ENCODE results near the gene TERT. TPM values are rescaled to one million over a fixed set of nuclear protein-coding genes. Genes with fewer than 3 reads are reported as not detected.
A peak's percentile ranks its signal among the peaks of the same experiment; 100 is the strongest.

Gene TERT
- total and polyA plus RNA-seq, 2 experiments from 2014 or later: not detected

DNA sequence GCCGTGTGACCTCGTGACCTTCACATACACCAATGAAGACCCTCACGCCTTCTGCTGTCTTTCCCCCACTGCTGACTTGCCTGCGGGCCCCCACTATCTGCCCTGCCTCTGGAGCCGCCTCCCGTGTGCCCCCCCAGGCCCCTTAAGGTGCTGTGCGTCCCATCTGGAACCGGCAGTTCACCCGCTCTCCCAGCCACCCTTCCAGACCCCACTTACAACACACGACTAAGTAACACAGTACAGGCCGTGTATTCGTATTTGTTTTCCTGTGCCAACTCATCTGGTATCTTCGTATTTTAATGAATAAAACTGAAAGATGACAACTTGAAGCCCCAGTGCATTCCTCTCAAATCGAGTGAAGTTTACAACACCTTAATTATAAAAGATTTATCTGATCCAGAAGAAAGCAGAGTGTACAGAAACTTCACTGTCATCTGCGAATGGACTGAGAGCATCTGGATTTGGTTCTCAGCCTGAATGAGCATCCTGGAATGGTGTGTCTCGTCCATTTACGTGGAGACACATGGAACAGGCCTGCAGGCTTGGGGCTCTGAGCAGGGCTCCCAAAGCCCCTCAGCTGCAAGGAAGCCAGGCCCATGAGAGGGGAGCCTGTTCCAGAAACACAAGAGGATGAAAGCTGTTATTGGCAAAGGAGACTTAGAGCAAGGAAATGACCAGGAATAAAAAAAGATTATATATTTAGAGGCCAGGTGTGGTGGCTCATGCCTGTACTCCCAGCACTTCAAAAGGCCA lies 21.9 kb upstream of the TERT start:
- H3K27me3 ChIP-seq (replicated peaks; ENCODE audit: insufficient read depth): no peaks in the 10 kb centered on the region
- DNase-seq: no peak
- H3K4me2 ChIP-seq (ENCODE audit: unreplicated experiment): no peak overlapping the region
- H3K9ac ChIP-seq: no peak overlapping the region
- no peaks in the 10 kb centered on the region for H3K4me1 ChIP-seq (ENCODE audit: insufficient read depth)
- TF ChIP-seq EZH2 (IDR thresholded peaks at IDR 0.05; ENCODE audit: insufficient read depth, poor library complexity, severe bottlenecking) (no peak), EZH2phosphoT487 (IDR thresholded peaks at IDR 0.05; ENCODE audit: insufficient read depth, low read depth) (no peak)
- H2AFZ ChIP-seq: no peak overlapping the region
- no peaks in the 10 kb centered on the region for H4K20me1 ChIP-seq (ENCODE audit: insufficient read depth)
- no peaks in the 10 kb centered on the region for H3K79me2 ChIP-seq (ENCODE audit: insufficient read depth)
- in situ Hi-C loops (cut with MboI): no loop called here
- H3F3A ChIP-seq (ENCODE audit: insufficient read depth): peaks cover 10% of the 10 kb centered on the region; the same call in 1 of the 2 replicates
- no peaks in the 10 kb centered on the region for H3K9me2 ChIP-seq (ENCODE audit: insufficient read depth)
- H3K9me3 ChIP-seq (ENCODE audit: low read depth): no peaks in the 10 kb centered on the region
- H3K27ac ChIP-seq: no peak overlapping the region
- H3K36me3 ChIP-seq (ENCODE audit: low read depth): peaks cover 3% of the 10 kb centered on the region
- WGBS, 2 experiments (ENCODE audit: low coverage in 1 of 2, low lambda C conversion rate in 2 of 2, missing lambda C conversion rate in 2 of 2): 43 to 50% methylated on average over 16 to 17 of the region's 17 CpGs
- H3K4me3 ChIP-seq: no peak overlapping the region

DNA sequence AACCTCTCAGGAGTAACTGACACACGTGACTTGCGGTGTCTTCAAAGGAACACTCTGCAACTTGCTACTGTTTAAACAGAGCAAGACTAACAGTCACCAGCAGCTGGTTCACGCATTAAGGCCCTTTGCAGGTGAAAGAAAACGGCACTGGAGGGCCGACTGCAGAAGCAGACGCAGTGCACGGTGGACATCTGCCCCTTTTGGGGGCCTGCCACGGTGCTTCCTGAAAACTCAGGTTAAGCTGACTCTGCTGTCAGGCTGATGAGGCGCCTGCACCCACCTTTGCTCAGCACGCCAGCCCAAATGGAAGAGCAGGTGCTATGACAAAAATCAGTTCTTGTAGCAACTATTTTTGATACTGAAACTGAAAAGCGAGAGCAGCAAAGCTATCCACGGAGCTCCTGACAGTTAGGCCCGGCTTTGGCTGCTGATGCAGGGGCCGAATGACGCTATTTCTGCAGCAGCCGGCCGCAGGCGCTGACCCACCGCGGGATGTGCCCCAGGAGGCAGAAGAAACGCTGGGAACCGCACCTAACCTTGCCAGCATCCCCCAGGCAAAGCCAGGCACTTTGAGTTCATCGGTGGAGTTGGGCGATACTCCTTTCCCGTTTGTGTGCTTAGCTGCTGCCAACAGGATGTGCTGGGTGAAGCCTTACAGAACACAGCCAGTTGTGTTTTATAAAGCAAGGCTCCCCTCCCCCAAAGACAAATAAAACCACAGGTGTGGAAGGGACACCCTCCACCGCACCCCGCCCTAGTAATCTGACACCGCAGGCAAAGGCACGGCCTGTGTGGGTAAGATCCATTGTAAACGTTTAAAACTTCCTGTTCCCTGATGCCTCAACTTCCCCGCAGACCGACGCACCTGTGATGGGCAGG lies 21.1 kb upstream of the TERT start:
- peak; percentile 24 for DNase-seq
- WGBS, 2 experiments (ENCODE audit: low coverage in 1 of 2, low lambda C conversion rate in 2 of 2, missing lambda C conversion rate in 2 of 2): 48% methylated on average over 31 to 33 of the region's 33 CpGs
- H2AFZ ChIP-seq: no peak overlapping the region
- peaks cover 10% of the 10 kb centered on the region; the same call in 1 of the 2 replicates for H3F3A ChIP-seq (ENCODE audit: insufficient read depth)
- no peaks in the 10 kb centered on the region for H3K27me3 ChIP-seq (replicated peaks; ENCODE audit: insufficient read depth)
- no peaks in the 10 kb centered on the region for H3K79me2 ChIP-seq (ENCODE audit: insufficient read depth)
- H3K4me2 ChIP-seq (ENCODE audit: unreplicated experiment): no peak overlapping the region
- TF ChIP-seq EZH2phosphoT487 (IDR thresholded peaks at IDR 0.05; ENCODE audit: insufficient read depth, low read depth): no peak
- no peak for TF ChIP-seq EZH2 (IDR thresholded peaks at IDR 0.05; ENCODE audit: insufficient read depth, poor library complexity, severe bottlenecking)
- no peak overlapping the region for H3K27ac ChIP-seq
- no peak overlapping the region for H3K9ac ChIP-seq
- H3K36me3 ChIP-seq (ENCODE audit: low read depth): peaks cover 3% of the 10 kb centered on the region
- no peak overlapping the region for H3K4me3 ChIP-seq
- H3K4me1 ChIP-seq (ENCODE audit: insufficient read depth): no peaks in the 10 kb centered on the region
- H3K9me2 ChIP-seq (ENCODE audit: insufficient read depth): no peaks in the 10 kb centered on the region
- in situ Hi-C loops (cut with MboI): no loop called here
- no peaks in the 10 kb centered on the region for H4K20me1 ChIP-seq (ENCODE audit: insufficient read depth)
- no peaks in the 10 kb centered on the region for H3K9me3 ChIP-seq (ENCODE audit: low read depth)

DNA sequence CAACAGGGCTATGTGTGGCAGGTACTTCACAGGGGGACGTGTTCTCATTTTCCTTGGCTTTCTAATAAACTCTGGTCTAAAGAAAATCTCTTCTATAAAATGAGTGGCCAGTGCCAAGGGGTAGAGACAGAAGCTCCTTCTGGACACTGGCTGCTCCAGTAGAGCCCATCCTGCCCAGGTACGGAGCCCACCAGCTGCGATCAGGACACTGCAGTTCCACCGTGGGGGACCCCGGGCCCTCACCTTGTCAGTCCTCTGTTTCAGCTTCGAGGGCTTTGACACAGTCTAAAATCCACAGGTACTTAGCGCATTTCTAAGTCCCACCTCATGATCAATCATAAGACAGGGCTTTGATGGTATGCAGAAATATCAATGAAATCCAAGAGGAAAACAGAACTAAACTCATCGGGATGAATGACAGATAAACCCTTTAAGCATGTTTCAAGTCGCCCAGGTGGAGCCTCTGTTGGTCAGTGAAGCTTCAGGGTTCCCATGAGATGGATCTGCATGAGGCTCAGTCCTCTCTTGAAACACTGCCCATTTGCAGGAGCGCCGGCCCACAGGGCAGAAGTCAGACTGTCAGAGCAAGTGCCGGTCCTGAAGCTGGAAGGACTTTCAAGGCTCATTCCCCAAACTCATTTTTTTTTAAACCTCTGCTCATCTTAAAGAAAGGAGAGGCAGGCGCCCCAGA lies 20.3 kb upstream of the TERT start:
- Histone ChIP-seq H3K27ac (no peak overlapping the region), H3K9me3 (ENCODE audit: low read depth) (no peaks in the 10 kb centered on the region), H3K4me2 (ENCODE audit: unreplicated experiment) (no peak overlapping the region), H3K79me2 (ENCODE audit: insufficient read depth) (no peaks in the 10 kb centered on the region), H3K4me3 (no peak overlapping the region), H3K4me1 (ENCODE audit: insufficient read depth) (no peaks in the 10 kb centered on the region), H3K27me3 (replicated peaks; ENCODE audit: insufficient read depth) (0 out of 2 replicates have a peak, but pooled peaks cover 5% of the 10 kb centered on the region), H4K20me1 (ENCODE audit: insufficient read depth) (no peaks in the 10 kb centered on the region), H3F3A (ENCODE audit: insufficient read depth) (peaks cover 10% of the 10 kb centered on the region; the same call in 1 of the 2 replicates), H3K9me2 (ENCODE audit: insufficient read depth) (no peaks in the 10 kb centered on the region), H3K36me3 (ENCODE audit: low read depth) (peaks cover 2% of the 10 kb centered on the region), H3K9ac (no peak overlapping the region), H2AFZ (no peak overlapping the region)
- TF ChIP-seq EZH2phosphoT487 (IDR thresholded peaks at IDR 0.05; ENCODE audit: insufficient read depth, low read depth): no peak
- TF ChIP-seq EZH2 (IDR thresholded peaks at IDR 0.05; ENCODE audit: insufficient read depth, poor library complexity, severe bottlenecking): no peak
- WGBS, 2 experiments (ENCODE audit: low coverage in 1 of 2, low lambda C conversion rate in 2 of 2, missing lambda C conversion rate in 2 of 2): 78 to 83% methylated on average over 13 of the region's 13 CpGs
- in situ Hi-C loops (cut with MboI): no loop called here
- DNase-seq: no peak

DNA sequence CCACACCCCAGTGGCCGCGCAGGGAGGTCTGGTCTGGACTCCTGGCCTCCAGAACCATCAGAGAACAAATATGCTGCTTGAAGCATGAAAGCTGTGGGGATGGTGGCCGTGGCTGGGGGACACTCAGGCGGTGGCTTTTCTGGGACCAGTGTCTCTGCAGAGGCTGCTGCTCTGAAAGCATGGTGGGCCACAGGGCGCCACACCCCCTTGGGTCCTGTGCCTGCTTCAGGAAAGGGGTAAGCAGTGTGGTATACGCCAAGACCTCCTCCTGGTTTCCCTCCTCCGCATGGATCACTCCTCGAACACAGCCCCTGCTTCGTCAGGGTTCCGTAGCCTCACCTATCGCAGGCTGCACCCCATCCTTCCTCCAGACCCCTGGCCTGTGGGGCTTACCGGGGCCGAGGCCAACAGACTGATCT lies 19.7 kb upstream of the TERT start:
- Histone ChIP-seq H3K36me3 (ENCODE audit: low read depth) (no peaks in the 10 kb centered on the region; the same call in none of the 2 replicates), H4K20me1 (ENCODE audit: insufficient read depth) (no peaks in the 10 kb centered on the region), H3K9me3 (ENCODE audit: low read depth) (no peaks in the 10 kb centered on the region), H3K4me2 (ENCODE audit: unreplicated experiment) (no peak overlapping the region), H3K27ac (no peak overlapping the region), H3F3A (ENCODE audit: insufficient read depth) (peaks cover 10% of the 10 kb centered on the region; the same call in 1 of the 2 replicates), H3K4me3 (no peak overlapping the region), H3K9ac (no peak overlapping the region), H3K4me1 (ENCODE audit: insufficient read depth) (no peaks in the 10 kb centered on the region), H3K79me2 (ENCODE audit: insufficient read depth) (no peaks in the 10 kb centered on the region), H3K9me2 (ENCODE audit: insufficient read depth) (no peaks in the 10 kb centered on the region), H3K27me3 (replicated peaks; ENCODE audit: insufficient read depth) (0 out of 2 replicates have a peak, but pooled peaks cover 10% of the 10 kb centered on the region), H2AFZ (no peak overlapping the region)
- in situ Hi-C loops (cut with MboI): no loop called here
- DNase-seq: no peak
- TF ChIP-seq EZH2phosphoT487 (IDR thresholded peaks at IDR 0.05; ENCODE audit: insufficient read depth, low read depth) (no peak), EZH2 (IDR thresholded peaks at IDR 0.05; ENCODE audit: insufficient read depth, poor library complexity, severe bottlenecking) (no peak)
- 90 to 95% methylated on average over 13 of the region's 13 CpGs for WGBS, 2 experiments (ENCODE audit: low coverage in 1 of 2, low lambda C conversion rate in 2 of 2, missing lambda C conversion rate in 2 of 2)
